Midbrain (tissue), 1 donor: ENCODE data around the gene ADAMTS2.
A peak's percentile ranks its signal among the peaks of the same experiment; 100 is the strongest.

Source experiments
- DNase-seq: peaks from one replicate; lab custom pipeline; 2025; lab: John Stamatoyannopoulos, UW

The ADAMTS2 gene

GRCh38 chr5:179254638-179255271 is 90.5 kb downstream of the ADAMTS2 start:
- no peak for DNase-seq

GRCh38 chr5:179253730-179254129 is 91.5 kb downstream of the ADAMTS2 start:
- no peak for DNase-seq

DNA sequence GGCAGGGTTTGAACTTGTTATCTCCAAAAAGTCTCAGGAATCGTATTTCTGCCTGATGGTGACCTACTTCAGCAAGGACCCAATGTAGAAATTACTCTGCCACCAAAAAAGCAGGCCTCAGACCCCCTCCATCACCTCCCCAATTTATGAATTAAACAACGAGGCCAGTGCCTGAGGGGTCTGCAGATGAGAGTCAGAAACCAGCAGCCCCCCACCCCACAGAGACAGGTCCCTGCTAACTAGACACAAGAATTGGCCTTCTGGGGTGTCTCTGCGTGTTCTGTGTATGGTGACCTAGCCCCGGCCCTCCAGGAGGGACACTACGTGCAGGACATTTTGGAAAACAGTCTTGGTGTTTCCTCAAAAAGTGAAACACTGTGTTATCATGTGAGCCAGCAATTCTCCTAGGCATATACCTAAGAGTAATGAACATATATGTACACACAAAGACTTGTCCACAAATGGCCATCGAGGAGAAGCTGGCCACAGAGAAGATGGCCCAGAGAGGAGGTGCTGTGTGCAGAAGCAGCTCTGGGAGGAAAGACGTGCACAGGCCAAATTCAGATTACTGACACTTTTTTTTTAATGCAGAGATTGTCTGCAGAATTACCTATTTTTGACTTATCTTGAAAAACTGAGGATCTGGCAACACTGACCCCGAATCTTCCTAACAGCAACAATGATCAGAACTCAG is 93.8 kb downstream of the ADAMTS2 start:
- DNase-seq = no peak

- no peak for DNase-seq
These were observed 94.6 kb downstream of the ADAMTS2 start for GRCh38 chr5:179250561-179251225.

DNA sequence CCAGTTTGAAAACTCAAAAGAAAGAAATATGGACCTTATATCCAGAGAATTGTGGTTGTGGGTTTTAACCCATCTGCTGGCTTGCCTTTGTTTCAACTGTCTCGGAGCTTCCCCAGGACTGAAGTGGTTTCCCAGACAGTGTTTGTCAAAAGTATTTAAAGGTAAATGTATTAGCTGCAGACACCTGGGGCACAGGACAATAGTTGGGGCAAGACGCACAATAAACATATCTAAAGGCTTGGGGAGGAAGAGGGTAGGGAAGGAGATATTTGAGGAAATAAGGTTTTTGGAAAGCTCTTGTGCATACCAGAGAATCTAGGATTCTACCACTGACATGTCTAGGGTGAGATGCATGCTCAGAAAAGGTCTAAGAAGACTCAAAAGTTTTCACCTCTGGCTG is 99.0 kb downstream of the ADAMTS2 start:
- DNase-seq = no peak

DNA sequence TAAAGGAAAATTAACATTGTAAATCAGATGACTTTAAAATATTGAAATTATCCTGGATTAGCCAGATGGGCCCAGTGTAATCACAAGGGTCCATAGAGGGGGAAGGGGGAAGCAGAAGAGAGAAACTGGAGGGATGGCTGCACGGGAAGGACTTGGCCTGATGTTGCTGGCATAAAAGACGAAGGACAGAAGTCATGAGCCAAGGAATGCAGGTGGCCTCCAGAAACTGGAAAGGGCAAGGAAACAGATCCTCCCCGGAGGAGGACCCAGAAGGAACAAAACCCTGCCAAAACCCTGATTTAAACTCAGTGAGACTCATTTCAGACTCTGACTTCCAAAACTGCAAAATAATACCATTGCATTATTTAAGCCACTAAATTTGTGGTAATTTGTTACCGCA is 100.2 kb downstream of the ADAMTS2 start:
- no peak for DNase-seq

- DNase-seq = no peak
These were observed 101.2 kb downstream of the ADAMTS2 start for GRCh38 chr5:179244044-179244443.

DNA sequence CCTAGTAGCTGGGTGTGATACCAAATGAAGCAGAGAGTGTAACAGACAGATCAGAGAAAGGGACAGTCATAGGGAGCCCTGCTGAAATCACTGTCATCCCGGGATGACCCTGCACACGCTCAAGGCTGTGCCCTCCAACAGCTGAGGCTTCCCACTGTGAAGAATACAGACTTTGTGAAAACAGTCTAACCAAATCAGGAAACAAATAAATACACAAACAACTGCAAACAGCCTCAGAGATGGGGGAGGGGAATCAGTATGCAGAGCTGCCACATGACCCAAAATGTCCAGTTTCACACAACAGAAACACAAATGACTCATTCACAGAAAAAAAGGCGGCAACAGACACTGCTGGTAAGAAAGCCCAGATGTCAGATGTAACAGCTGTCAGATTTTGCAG is 101.9 kb downstream of the ADAMTS2 start:
- DNase-seq = peak; percentile 75

GRCh38 chr5:179242676-179243075 is 102.6 kb downstream of the ADAMTS2 start:
- DNase-seq = no peak

- no peak for DNase-seq
These were observed 103.4 kb downstream of the ADAMTS2 start for GRCh38 chr5:179241764-179242370.

GRCh38 chr5:179241175-179241574 is 104.1 kb downstream of the ADAMTS2 start:
- DNase-seq = no peak

- no peak for DNase-seq
These were observed 104.7 kb downstream of the ADAMTS2 start for GRCh38 chr5:179240561-179240960.

DNA sequence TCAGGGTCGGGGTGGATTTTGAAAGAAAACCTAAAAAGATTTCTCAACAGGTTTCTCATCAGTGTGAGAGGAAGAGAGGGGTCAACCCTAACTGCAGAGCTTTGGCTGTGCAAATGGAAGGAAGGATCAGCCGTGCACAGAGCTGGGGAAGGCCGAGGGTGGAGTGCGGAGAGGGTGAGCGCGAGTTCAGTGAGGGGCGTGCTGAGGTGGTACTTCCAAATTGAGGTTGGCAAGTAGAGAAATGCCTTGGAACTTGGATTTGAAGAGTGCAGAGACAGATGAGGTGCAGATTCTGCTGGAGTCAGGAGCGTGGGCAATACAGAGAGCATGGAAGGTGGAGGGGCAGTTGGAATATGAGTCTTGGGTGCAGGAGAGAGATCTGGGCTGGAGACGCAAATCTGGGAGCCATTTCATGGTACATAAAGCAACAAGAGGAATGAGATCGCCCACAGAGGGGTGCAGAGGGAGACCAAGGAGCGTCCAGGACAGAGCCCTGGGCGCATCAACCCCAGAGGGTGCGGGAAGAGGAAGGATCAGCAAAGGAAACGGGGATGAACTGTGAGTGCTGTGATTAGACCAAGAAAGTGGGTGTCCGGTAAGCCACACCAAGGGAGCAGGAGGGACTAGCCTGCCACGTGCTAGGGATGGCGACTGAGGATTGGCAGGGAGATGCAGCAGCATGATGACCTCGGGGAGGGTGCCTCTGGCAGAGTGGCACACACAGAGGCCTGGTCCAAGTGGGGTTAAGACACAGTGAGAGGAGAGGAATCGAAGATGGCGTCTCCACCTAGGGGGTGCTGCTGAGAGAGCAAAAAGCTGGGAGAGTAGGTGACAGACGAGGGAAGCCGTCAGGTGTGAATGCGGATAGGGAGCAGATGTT is 105.8 kb downstream of the ADAMTS2 start:
- no peak for DNase-seq

DNA sequence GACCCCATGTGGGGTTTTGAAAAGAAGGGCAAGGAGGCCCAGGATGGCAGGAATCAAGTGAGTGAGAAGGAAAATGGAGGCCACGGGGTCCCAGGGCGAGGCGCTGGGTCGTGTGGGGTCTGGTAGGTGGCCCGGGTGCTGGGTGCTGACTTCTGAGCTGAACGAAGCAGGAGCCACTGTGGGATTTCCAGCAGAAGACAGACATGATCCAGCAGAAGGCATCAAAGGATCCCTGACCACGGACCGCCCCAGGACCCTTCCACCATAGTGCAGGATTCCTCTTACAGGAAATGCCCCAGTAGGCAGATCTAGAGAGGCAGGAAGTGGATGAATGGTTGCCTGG is 106.7 kb downstream of the ADAMTS2 start:
- no peak for DNase-seq

DNA sequence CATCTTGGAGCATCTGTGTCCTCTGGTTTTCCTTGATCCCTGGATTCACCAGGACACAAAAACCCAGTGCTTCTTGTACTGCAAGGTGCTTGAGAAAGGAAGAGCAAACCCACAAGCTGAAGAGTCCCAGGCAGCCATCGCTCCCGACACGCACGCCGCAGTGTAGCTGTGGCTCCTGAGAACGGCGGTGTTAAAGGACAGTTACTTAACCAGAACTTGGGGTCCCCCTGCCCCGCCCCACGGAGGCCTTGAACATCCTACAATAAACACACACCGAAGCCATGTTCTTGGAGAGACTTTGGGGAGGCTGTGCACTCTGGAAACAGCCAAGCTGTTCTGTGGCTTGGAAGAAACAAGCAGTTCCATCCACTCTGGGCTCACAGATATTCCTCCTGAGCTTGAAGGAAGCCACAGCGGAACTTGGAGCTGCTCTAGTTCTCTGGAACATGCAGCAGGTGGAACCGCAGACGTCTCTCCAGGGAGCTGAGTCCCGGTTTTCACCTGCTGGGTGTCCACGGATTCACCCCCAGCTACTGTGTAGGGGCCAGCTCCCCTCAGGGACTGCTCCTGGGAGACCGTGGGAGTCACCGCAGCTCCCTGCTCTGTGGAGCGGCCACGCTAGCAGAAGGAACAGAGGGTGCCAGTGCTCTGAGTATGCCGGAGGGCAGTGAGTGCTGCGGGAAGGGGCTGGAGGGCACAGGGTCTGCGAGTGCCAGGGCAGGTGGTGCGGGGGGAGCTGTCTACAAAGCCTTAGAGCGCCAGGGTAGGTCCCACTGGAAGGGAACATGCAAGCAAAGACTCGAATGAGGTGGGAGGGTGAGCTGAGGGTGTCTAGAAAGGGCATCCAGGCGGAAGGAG is 107.3 kb downstream of the ADAMTS2 start:
- DNase-seq = no peak

GRCh38 chr5:179235416-179236400 is 109.6 kb downstream of the ADAMTS2 start:
- DNase-seq = no peak

DNA sequence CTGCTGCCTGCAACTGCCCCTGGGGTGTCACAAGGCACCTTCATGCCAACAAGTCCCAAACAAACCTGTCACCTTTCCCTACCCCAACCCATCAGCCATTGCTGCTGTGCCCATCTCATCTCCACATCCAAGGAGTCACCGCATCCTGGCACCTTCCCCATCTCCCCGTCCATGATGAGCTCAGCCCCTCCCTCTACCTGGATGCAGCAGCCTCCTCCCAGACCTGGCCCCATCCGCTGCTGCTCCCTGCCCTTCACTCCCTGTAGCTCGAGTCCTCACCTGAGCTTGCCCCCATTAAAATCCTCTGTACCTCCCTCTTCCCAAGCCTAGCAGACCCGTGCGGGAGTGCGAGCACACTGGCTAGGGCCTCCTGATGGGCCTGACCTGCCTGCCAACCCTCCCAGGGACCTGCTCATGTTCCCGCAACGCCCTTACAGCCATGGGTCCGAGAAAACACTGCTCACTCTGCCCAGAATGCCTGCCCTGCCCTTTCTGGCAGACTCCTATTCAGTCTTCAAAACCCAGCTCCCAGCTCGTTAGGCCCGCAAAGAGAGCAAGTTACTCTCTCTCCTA is 110.6 kb downstream of the ADAMTS2 start:
- no peak for DNase-seq

DNA sequence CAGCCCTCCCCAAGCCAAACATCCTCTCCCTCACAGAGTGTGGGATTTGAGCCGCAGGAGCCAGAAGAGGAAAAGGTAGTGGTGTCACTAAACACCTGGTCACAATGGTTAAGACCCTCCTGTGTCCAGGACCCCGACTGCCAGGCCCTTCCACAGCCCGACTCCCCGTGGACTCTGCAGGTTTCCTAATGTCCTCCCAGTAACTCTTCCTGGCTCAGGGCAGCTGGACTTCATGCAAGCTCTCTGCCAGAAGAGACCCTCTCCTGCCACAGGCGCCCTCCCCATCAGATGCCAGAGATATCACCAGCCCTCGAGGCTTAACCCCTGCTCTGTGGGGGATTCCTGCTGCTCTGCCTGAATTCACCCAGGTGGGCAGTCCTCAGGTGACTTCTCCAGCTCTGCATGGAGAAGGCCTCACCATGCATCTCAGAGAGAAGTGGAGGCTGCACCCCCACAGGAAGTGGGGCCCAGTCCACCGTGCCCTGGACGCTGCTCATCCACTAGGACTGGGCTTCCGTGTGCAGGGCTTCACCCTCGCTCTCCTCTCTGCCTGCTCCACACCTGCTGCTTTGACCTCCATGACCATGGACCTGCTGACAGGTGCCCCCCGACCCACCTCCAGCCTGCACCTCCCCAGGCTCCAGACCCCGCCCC is 111.2 kb downstream of the ADAMTS2 start:
- DNase-seq = no peak
